Sigmoid colon (tissue), 7 donors: ENCODE results near the gene OXT. TPM values are rescaled to one million over a fixed set of nuclear protein-coding genes. Genes with fewer than 3 reads are reported as not detected.
A peak's percentile ranks its signal among the peaks of the same experiment; 100 is the strongest.

ENCODE experiments used
- DNase-seq: peaks from one replicate; pipeline ENCODE4 v3.0.0-alpha.2; 2019
- H3K27ac ChIP-seq, 4 donors: fragments of 200-600 bp; sonication (generic); one replicate each; pipeline ENCODE4 v1.5.1; 2016 to 2019; ENCODE audit warnings: mild to moderate bottlenecking in 1 of 4
- H3K27me3 ChIP-seq, 3 donors: fragments of 200-600 bp; sonication (generic); one replicate each; pipeline ENCODE4 v1.5.1; 2019; ENCODE audit warnings: mild to moderate bottlenecking in 1 of 3
- H3K36me3 ChIP-seq, 4 donors: fragments of 200-600 bp; sonication (generic); one replicate each; pipeline ENCODE4 v1.5.1; 2016 to 2019
- H3K4me1 ChIP-seq, 4 donors: fragments of 200-600 bp; sonication (generic); one replicate each; pipeline ENCODE4 v1.5.1; 2017 to 2019
- H3K4me3 ChIP-seq, 4 donors: fragments of 200-600 bp; sonication (generic); one replicate each; pipeline ENCODE4 v1.5.1; 2017 to 2019; ENCODE audit warnings: mild to moderate bottlenecking in 2 of 4, moderate library complexity in 1 of 4
- H3K9me3 ChIP-seq, 4 donors: fragments of 200-600 bp in 3 of 4; sonication (generic) in 3 of 4; one replicate each; pipeline versions ENCODE4 v1.5.1 to v1.6.1; 2013 to 2019
- CTCF ChIP-seq, 4 experiments: fragments of 450-650 bp in 3 of 4; fragments of 200-600 bp in 1 of 4; IDR thresholded peaks; one replicate each; pipeline ENCODE4 v1.5.1; 2016 to 2019; ENCODE audit warnings: antibody characterized with exemption in 4 of 4, mild to moderate bottlenecking in 3 of 4, moderate library complexity in 2 of 4
- EP300 ChIP-seq, 4 donors: sonication (generic); formaldehyde crosslinking; IDR thresholded peaks; one replicate each; pipeline ENCODE4 v1.6.1; 2017; ENCODE audit warnings: antibody characterized with exemption in 4 of 4
- POLR2A ChIP-seq, 2 donors: fragments of 450-650 bp; IDR thresholded peaks; one replicate each; pipeline ENCODE4 v1.6.1; 2016; ENCODE audit warnings: antibody characterized with exemption in 2 of 2, mild to moderate bottlenecking in 2 of 2, moderate library complexity in 2 of 2
- POLR2AphosphoS5 ChIP-seq, 4 donors: sonication (generic); formaldehyde crosslinking; IDR thresholded peaks; one replicate each; pipeline ENCODE4 v1.6.1; 2017; ENCODE audit warnings: antibody characterized with exemption in 4 of 4
- WGBS, 2 donors: extraction: QIAGEN DNeasy Blood & Tissue Kit; methylation state at CpG; one replicate each; pipeline ENCODE4 v1.1.7; 2013; 5-methylcytosine and 5-hydroxymethylcytosine counted together
- intact Hi-C: fragments of 100-400 bp; cut with DNase I; formaldehyde crosslinking; loops from one replicate; pipeline ENCODE4 v1.15.1; 2023
- polyA plus RNA-seq, 3 donors: library from polyadenylated mRNA; stranded (reverse); fragments of 200-250 nt; gene quantifications; one replicate each; pipeline ENCODE4 v1.2.3, GENCODE V29; 2013
- total RNA-seq, 4 donors: library from RNA; depleted of rRNA; stranded (reverse); fragments of >200 nt; gene quantifications; one replicate each; pipeline ENCODE4 v1.1.0, GENCODE V29; 2016
- donor health status: healthy with polysubstance abuse.
- donor health status: Bipolar disorder and iron deficiency.
- donor health status: healthy.

OXT gene
- total and polyA plus RNA-seq, 7 donors, result 0.29 TPM; not detected in 6

- peak overlapping the region; percentile 45 to 61 (median 56) for H3K27ac ChIP-seq
- DNase-seq, result no peak
- no peaks in the 10 kb centered on the region for H3K9me3 ChIP-seq
- no peaks in the 10 kb centered on the region for H3K27me3 ChIP-seq
- H3K36me3 ChIP-seq, result peaks cover 13 to 36% (median 17%) of the 10 kb centered on the region in 4 donors
- H3K4me1 ChIP-seq, result peaks cover 0 to 12% (median 10%) of the 10 kb centered on the region in 4 donors
- TF ChIP-seq CTCF (IDR thresholded peaks at IDR 0.05) (no peak), POLR2AphosphoS5 (IDR thresholded peaks at IDR 0.05) (no peak), POLR2A (IDR thresholded peaks at IDR 0.05) (no peak), EP300 (IDR thresholded peaks at IDR 0.05) (no peak)
- intact Hi-C loops, result no loop called here
- no peak overlapping the region for H3K4me3 ChIP-seq
- 63 to 64% methylated on average over 10 of the region's 10 CpGs for WGBS, 2 donors
Observed at GRCh38 chr20:3041854-3042409, 29.5 kb upstream of the OXT start.

- Histone ChIP-seq H3K27me3 (no peaks in the 10 kb centered on the region), H3K4me3 (no peak overlapping the region), H3K9me3 (no peaks in the 10 kb centered on the region), H3K4me1 (peaks cover 0 to 18% (median 17%) of the 10 kb centered on the region in 4 donors), H3K27ac (peak overlapping the region; percentile 45 to 61 (median 56)), H3K36me3 (peaks cover 7 to 32% (median 10%) of the 10 kb centered on the region in 4 donors)
- 88 to 92% methylated on average over 5 of the region's 5 CpGs for WGBS, 2 donors
- DNase-seq, result peak; percentile 83
- intact Hi-C loops, result no loop called here
- TF ChIP-seq EP300 (IDR thresholded peaks at IDR 0.05) (no peak), POLR2AphosphoS5 (IDR thresholded peaks at IDR 0.05) (no peak), CTCF (IDR thresholded peaks at IDR 0.05) (no peak)
Observed at GRCh38 chr20:3042625-3043024, 28.8 kb upstream of the OXT start.

GRCh38 chr20:3043322-3043721 lies 28.1 kb upstream of the OXT start, which contains the start of gene GNRH2:
Gene GNRH2, plus strand, starts transcription at chr20:3043622. Its CDS starts 793 bp downstream, at chr20:3044415.
- peaks cover 7 to 32% (median 10%) of the 10 kb centered on the region in 4 donors for H3K36me3 ChIP-seq
- no peaks in the 10 kb centered on the region for H3K27me3 ChIP-seq
- no peak within 1 kb of the TSS for H3K4me3 ChIP-seq
- H3K27ac ChIP-seq, result peak within 1 kb of the TSS; percentile 45 to 61 (median 56)
- intact Hi-C loops, result no loop called here
- no peak for DNase-seq
- WGBS, 2 donors, result 80 to 85% methylated on average over 3 of the region's 3 CpGs
- no peak for TF ChIP-seq POLR2AphosphoS5 (IDR thresholded peaks at IDR 0.05)
- TF ChIP-seq CTCF (IDR thresholded peaks at IDR 0.05), result no peak
- no peak for TF ChIP-seq POLR2A (IDR thresholded peaks at IDR 0.05)
- TF ChIP-seq EP300 (IDR thresholded peaks at IDR 0.05), result no peak
- peaks cover 0 to 19% (median 18%) of the 10 kb centered on the region in 4 donors for H3K4me1 ChIP-seq
- no peaks in the 10 kb centered on the region for H3K9me3 ChIP-seq

- 93 to 94% methylated on average over 8 of the region's 8 CpGs for WGBS, 2 donors
- Histone ChIP-seq H3K36me3 (peaks cover 0 to 31% (median 10%) of the 10 kb centered on the region in 4 donors), H3K9me3 (no peaks in the 10 kb centered on the region), H3K4me1 (peaks cover 0 to 19% (median 18%) of the 10 kb centered on the region in 4 donors), H3K27me3 (no peaks in the 10 kb centered on the region), H3K27ac (peak overlapping the region in 2 of 4 donors; percentile 86 to 91), H3K4me3 (no peak overlapping the region)
- no peak for TF ChIP-seq POLR2AphosphoS5 (IDR thresholded peaks at IDR 0.05)
- TF ChIP-seq POLR2A (IDR thresholded peaks at IDR 0.05), result no peak
- no peak for TF ChIP-seq EP300 (IDR thresholded peaks at IDR 0.05)
- no peak for TF ChIP-seq CTCF (IDR thresholded peaks at IDR 0.05)
- intact Hi-C loops, result no loop called here
- no peak for DNase-seq
Observed at GRCh38 chr20:3044336-3044965, 27.0 kb upstream of the OXT start.
